GM12878 (cell line): Measurements from ENCODE around the gene TPRA1. TPM values are rescaled to one million over a fixed set of nuclear protein-coding genes. Genes with fewer than 3 reads are reported as not detected.

Experiments used
- ATF7 ChIP-seq: fragments of 450-650 bp; IDR thresholded peaks from 2 replicates; pipeline ENCODE4 v1.6.1; 2016; ENCODE audit warnings: low read depth, mild to moderate bottlenecking
- BRCA1 ChIP-seq: IDR thresholded peaks from 2 replicates; pipeline ENCODE4 v1.6.1; 2011; ENCODE audit warnings: low read depth, low read length, improper control_type of control experiment
- EED ChIP-seq: sonication (generic); IDR thresholded peaks from 2 replicates; pipeline ENCODE4 v1.6.1; 2016; ENCODE audit warnings: antibody characterized with exemption, low read depth
- GATAD2B ChIP-seq: fragments of 450-650 bp; conservative IDR thresholded peaks from 2 replicates; pipeline ENCODE4 v1.6.1; 2017; ENCODE audit warnings: low read depth, mild to moderate bottlenecking, moderate library complexity
- HCFC1 ChIP-seq: fragments of 150-350 bp; IDR thresholded peaks from 2 replicates; pipeline ENCODE4 v1.6.1; 2014; ENCODE audit warnings: low read length
- KLF5 ChIP-seq: fragments of 450-650 bp; IDR thresholded peaks from 2 replicates; pipeline ENCODE4 v1.6.1; 2014; ENCODE audit warnings: mild to moderate bottlenecking; ENCODE audit not compliant: partially characterized antibody
- MTA3 ChIP-seq: IDR thresholded peaks from 2 replicates; pipeline ENCODE4 v1.6.1; 2012; ENCODE audit warnings: low read length, inconsistent platforms, borderline replicate concordance
- MXI1 ChIP-seq: fragments of 150-350 bp; IDR thresholded peaks from 2 replicates; pipeline ENCODE4 v1.6.1; 2011; ENCODE audit warnings: low read depth, mild to moderate bottlenecking, inconsistent platforms, low read length, improper control_type of control experiment
- NBN ChIP-seq: fragments of 450-650 bp; IDR thresholded peaks from 2 replicates; pipeline ENCODE4 v1.6.1; 2016
- POU2F2 ChIP-seq: IDR thresholded peaks from 3 replicates; pipeline ENCODE4 v1.6.1; 2011; ENCODE audit warnings: low read depth, mild to moderate bottlenecking, low read length, borderline replicate concordance
- SMAD5 ChIP-seq: IDR thresholded peaks from 2 replicates; pipeline ENCODE4 v1.6.1; 2016; ENCODE audit warnings: antibody characterized with exemption, low read depth
- SRF ChIP-seq, 2 experiments: IDR thresholded peaks; 2 replicates each; pipeline ENCODE4 v1.6.1; 2011; ENCODE audit warnings: low read depth in 2 of 2, low read length in 2 of 2, mild to moderate bottlenecking in 1 of 2, moderate library complexity in 1 of 2
- ZNF217 ChIP-seq: fragments of 450-650 bp; IDR thresholded peaks from 2 replicates; pipeline ENCODE4 v1.6.1; 2017; ENCODE audit warnings: antibody characterized with exemption, mild to moderate bottlenecking
- ZNF24 ChIP-seq: fragments of 450-650 bp; IDR thresholded peaks from 2 replicates; pipeline ENCODE4 v1.6.1; 2017; ENCODE audit warnings: antibody characterized with exemption, mild to moderate bottlenecking
- polyA plus RNA-seq, 11 experiments: library from polyadenylated mRNA; depleted of rRNA in 4 of 11; unstranded in 6 of 11; stranded (reverse) in 5 of 11; fragments of >200 nt; fragmentation: Nextera tagmentation in 4 of 11; fragmentation: Illumina TruSeq in 1 of 11; extraction: Ambion mirVana in 4 of 11; extraction: Trizol in 1 of 11; gene quantifications; 1 replicate in 1 of 11; 2 replicates in 10 of 11; pipeline versions ENCODE4 v1.2.1 to v1.2.3, GENCODE V29; 2011 to 2016; ENCODE audit warnings: inconsistent platforms in 2 of 11, missing spikeins in 2 of 11, low read depth in 1 of 11
- total RNA-seq, 4 experiments: library from RNA; depleted of rRNA in 3 of 4; stranded (reverse); fragments of >200 nt in 3 of 4; fragmentation: Illumina TruSeq in 1 of 4; extraction: Trizol in 1 of 4; gene quantifications; 2 replicates each; pipeline versions ENCODE4 v1.2.1 to v1.2.3, GENCODE V29; 2013 to 2021
- TF ChIP-seq, protein P1 (sequence below): fragments of 450-650 bp; IDR thresholded peaks from 2 replicates; pipeline ENCODE4 v1.6.1; 2018; ENCODE audit warnings: mild to moderate bottlenecking, low read depth, moderate library complexity; ENCODE audit not compliant: partially characterized antibody
- TF ChIP-seq, protein P2 (sequence below): fragments of 150-350 bp; IDR thresholded peaks from 2 replicates; pipeline ENCODE4 v1.6.1; 2016; ENCODE audit warnings: low read depth, low read length
- TF ChIP-seq, protein P3 (sequence below): fragments of 450-650 bp; formaldehyde crosslinking; IDR thresholded peaks from 2 replicates; pipeline ENCODE4 v1.4.0; 2022; ENCODE audit warnings: mild to moderate bottlenecking, moderate library complexity
- TF ChIP-seq, protein P4 (sequence below): fragments of 450-650 bp; IDR thresholded peaks from 2 replicates; pipeline ENCODE4 v1.6.1; 2018; ENCODE audit warnings: borderline replicate concordance, mild to moderate bottlenecking; ENCODE audit not compliant: partially characterized antibody

The TPRA1 gene
- total and polyA plus RNA-seq, 10 of the 15 experiments (the other 5 are each of a cell fraction or from before 2014, with no cell fraction given): 1.8 to 39.6 (median 26.6) TPM

DNA sequence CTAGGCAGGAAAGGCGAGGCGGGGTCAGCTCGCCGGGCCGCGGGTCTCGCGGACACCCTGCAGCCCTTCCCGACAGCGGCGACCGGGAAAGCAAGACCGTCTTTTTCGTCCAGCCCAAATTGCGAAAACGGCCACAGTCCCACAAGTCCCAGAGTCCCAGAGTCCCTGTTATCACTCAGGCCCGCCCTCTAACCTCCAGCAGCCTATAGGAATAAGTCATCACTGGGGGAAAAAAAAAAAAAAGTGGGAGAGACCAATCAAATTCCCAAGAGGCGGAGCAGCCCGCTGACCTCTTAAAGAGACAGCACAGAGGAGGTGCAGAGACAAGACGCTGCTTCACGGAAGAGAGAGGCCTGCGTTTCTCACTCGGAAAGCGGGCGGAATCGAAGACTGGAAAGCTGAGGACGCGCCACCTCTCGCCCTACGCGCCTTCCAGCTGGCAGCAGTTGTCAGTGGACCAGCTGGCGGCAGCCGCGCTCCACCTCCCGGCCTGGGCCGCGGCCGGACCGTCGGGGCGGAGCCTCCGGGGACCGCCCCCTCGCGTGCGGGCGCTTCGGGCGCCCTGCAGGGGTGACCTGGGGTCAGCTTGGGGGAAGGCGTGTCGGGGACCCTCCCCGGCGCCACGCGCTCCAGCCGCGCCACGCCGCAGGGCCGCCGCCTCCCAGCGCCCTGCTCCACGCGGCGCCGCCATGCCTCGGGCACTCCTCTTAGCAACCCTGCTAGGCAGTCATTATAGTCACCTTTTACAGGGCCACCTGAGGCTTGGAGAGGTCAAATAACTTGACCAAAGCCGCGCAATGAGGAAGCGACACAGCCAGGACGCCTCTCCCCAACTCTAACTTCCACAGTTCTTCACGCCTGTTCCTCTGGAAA is at the start of gene TPRA1 (continued):
- TF ChIP-seq SRF (IDR thresholded peaks at IDR 0.05; ENCODE audit: low read depth in 2 of 2, low read length in 2 of 2) (no peak), EED (no peak; the same call in 1 of the 2 replicates), MTA3 (no peak), HCFC1 (0 out of 2 replicates have a peak, but pooled peaks have one; percentile 2), SMAD5 (no peak), NBN (peak; percentile 55), BRCA1 (no peak), ATF7 (peak; percentile 30; the same call in 1 of the 2 replicates), POU2F2 (peak; percentile 60; the same call in 1 of the 3 replicates), MXI1 (peak; percentile 94), GATAD2B (peak; percentile 90), ZNF24 (peak; percentile 73), KLF5 (no peak), ZNF217 (no peak; the same call in 1 of the 2 replicates)
- TF ChIP-seq, protein P1, sequence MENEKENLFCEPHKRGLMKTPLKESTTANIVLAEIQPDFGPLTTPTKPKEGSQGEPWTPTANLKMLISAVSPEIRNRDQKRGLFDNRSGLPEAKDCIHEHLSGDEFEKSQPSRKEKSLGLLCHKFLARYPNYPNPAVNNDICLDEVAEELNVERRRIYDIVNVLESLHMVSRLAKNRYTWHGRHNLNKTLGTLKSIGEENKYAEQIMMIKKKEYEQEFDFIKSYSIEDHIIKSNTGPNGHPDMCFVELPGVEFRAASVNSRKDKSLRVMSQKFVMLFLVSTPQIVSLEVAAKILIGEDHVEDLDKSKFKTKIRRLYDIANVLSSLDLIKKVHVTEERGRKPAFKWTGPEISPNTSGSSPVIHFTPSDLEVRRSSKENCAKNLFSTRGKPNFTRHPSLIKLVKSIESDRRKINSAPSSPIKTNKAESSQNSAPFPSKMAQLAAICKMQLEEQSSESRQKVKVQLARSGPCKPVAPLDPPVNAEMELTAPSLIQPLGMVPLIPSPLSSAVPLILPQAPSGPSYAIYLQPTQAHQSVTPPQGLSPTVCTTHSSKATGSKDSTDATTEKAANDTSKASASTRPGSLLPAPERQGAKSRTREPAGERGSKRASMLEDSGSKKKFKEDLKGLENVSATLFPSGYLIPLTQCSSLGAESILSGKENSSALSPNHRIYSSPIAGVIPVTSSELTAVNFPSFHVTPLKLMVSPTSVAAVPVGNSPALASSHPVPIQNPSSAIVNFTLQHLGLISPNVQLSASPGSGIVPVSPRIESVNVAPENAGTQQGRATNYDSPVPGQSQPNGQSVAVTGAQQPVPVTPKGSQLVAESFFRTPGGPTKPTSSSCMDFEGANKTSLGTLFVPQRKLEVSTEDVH: peak; percentile 32
- TF ChIP-seq, protein P2, sequence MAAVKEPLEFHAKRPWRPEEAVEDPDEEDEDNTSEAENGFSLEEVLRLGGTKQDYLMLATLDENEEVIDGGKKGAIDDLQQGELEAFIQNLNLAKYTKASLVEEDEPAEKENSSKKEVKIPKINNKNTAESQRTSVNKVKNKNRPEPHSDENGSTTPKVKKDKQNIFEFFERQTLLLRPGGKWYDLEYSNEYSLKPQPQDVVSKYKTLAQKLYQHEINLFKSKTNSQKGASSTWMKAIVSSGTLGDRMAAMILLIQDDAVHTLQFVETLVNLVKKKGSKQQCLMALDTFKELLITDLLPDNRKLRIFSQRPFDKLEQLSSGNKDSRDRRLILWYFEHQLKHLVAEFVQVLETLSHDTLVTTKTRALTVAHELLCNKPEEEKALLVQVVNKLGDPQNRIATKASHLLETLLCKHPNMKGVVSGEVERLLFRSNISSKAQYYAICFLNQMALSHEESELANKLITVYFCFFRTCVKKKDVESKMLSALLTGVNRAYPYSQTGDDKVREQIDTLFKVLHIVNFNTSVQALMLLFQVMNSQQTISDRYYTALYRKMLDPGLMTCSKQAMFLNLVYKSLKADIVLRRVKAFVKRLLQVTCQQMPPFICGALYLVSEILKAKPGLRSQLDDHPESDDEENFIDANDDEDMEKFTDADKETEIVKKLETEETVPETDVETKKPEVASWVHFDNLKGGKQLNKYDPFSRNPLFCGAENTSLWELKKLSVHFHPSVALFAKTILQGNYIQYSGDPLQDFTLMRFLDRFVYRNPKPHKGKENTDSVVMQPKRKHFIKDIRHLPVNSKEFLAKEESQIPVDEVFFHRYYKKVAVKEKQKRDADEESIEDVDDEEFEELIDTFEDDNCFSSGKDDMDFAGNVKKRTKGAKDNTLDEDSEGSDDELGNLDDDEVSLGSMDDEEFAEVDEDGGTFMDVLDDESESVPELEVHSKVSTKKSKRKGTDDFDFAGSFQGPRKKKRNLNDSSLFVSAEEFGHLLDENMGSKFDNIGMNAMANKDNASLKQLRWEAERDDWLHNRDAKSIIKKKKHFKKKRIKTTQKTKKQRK: no peak
- TF ChIP-seq, protein P3, sequence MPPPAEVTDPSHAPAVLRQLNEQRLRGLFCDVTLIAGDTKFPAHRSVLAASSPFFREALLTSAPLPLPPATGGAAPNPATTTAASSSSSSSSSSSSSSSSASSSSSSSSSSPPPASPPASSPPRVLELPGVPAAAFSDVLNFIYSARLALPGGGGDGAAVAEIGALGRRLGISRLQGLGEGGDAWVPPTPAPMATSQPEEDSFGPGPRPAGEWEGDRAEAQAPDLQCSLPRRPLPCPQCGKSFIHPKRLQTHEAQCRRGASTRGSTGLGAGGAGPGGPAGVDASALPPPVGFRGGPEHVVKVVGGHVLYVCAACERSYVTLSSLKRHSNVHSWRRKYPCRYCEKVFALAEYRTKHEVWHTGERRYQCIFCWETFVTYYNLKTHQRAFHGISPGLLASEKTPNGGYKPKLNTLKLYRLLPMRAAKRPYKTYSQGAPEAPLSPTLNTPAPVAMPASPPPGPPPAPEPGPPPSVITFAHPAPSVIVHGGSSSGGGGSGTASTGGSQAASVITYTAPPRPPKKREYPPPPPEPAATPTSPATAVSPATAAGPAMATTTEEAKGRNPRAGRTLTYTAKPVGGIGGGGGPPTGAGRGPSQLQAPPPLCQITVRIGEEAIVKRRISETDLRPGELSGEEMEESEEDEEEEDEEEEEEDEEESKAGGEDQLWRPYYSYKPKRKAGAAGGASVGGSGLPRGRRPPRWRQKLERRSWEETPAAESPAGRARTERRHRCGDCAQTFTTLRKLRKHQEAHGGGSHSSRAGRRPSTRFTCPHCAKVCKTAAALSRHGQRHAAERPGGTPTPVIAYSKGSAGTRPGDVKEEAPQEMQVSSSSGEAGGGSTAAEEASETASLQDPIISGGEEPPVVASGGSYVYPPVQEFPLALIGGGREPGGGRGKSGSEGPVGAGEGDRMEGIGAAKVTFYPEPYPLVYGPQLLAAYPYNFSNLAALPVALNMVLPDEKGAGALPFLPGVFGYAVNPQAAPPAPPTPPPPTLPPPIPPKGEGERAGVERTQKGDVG (CRISPR knock-in tag): no peak
- TF ChIP-seq, protein P4, sequence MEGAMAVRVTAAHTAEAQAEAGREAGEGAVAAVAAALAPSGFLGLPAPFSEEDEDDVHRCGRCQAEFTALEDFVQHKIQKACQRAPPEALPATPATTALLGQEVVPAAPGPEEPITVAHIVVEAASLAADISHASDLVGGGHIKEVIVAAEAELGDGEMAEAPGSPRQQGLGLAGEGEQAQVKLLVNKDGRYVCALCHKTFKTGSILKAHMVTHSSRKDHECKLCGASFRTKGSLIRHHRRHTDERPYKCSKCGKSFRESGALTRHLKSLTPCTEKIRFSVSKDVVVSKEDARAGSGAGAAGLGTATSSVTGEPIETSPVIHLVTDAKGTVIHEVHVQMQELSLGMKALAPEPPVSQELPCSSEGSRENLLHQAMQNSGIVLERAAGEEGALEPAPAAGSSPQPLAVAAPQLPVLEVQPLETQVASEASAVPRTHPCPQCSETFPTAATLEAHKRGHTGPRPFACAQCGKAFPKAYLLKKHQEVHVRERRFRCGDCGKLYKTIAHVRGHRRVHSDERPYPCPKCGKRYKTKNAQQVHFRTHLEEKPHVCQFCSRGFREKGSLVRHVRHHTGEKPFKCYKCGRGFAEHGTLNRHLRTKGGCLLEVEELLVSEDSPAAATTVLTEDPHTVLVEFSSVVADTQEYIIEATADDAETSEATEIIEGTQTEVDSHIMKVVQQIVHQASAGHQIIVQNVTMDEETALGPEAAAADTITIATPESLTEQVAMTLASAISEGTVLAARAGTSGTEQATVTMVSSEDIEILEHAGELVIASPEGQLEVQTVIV: peak; percentile 97
